Spleen (tissue), 11 donors: ENCODE data around the gene NKAIN4. TPM values are rescaled to one million over a fixed set of nuclear protein-coding genes. Genes with fewer than 3 reads are reported as not detected.

Experiments
- DNase-seq: peaks from one replicate; pipeline ENCODE4 v3.0.0-alpha.2; 2020
- H3K27ac ChIP-seq, 8 donors: fragments of 200-600 bp; sonication (generic) in 7 of 8; 1 replicate in 4 of 8; 2 replicates in 4 of 8; pipeline versions ENCODE4 v1.5.0 to v1.8.0; 2016 to 2021; ENCODE audit warnings: inconsistent platforms in 4 of 8, mild to moderate bottlenecking in 4 of 8, moderate library complexity in 1 of 8
- H3K27me3 ChIP-seq, 7 donors: fragments of 200-600 bp; sonication (generic) in 6 of 7; replicated peaks in 1 of 7; 1 replicate in 4 of 7; 2 replicates in 3 of 7; pipeline versions ENCODE4 v1.5.0 to v1.8.0; 2016 to 2021; ENCODE audit warnings: inconsistent platforms in 3 of 7, mild to moderate bottlenecking in 1 of 7
- H3K36me3 ChIP-seq, 6 donors: fragments of 200-600 bp; sonication (generic) in 5 of 6; 1 replicate in 4 of 6; 2 replicates in 2 of 6; pipeline versions ENCODE4 v1.5.0 to v1.8.0; 2016 to 2021; ENCODE audit warnings: inconsistent platforms in 2 of 6
- H3K4me1 ChIP-seq, 6 donors: fragments of 200-600 bp; sonication (generic) in 5 of 6; 1 replicate in 3 of 6; 2 replicates in 3 of 6; pipeline versions ENCODE4 v1.5.0 to v1.8.0; 2016 to 2021; ENCODE audit warnings: inconsistent platforms in 3 of 6
- H3K4me3 ChIP-seq, 8 donors: fragments of 200-600 bp; sonication (generic) in 7 of 8; 1 replicate in 4 of 8; 2 replicates in 4 of 8; pipeline versions ENCODE4 v1.5.0 to v1.8.0; 2016 to 2021; ENCODE audit warnings: inconsistent platforms in 4 of 8, mild to moderate bottlenecking in 4 of 8, moderate library complexity in 2 of 8
- H3K9me3 ChIP-seq, 8 donors: fragments of 200-600 bp; sonication (generic) in 7 of 8; 1 replicate in 4 of 8; 2 replicates in 4 of 8; pipeline versions ENCODE4 v1.5.0 to v1.8.0; 2016 to 2021; ENCODE audit warnings: inconsistent platforms in 4 of 8
- CTCF ChIP-seq, 11 experiments: fragments of 200-600 bp in 7 of 11; fragments of 450-650 bp in 4 of 11; sonication (generic) in 4 of 11; IDR thresholded peaks in 8 of 11; conservative IDR thresholded peaks in 3 of 11; 1 replicate in 7 of 11; 2 replicates in 4 of 11; pipeline versions ENCODE4 v1.4.0 to v1.8.0; 2016 to 2021; ENCODE audit warnings: antibody characterized with exemption in 11 of 11, inconsistent platforms in 4 of 11, mild to moderate bottlenecking in 1 of 11
- POLR2A ChIP-seq, 3 donors: fragments of 450-650 bp; IDR thresholded peaks; one replicate each; pipeline ENCODE4 v1.5.1; 2017; ENCODE audit warnings: antibody characterized with exemption in 3 of 3, mild to moderate bottlenecking in 1 of 3
- POLR2AphosphoS5 ChIP-seq, 3 donors: sonication (generic); formaldehyde crosslinking; IDR thresholded peaks; one replicate each; pipeline ENCODE4 v1.5.1; 2017; ENCODE audit warnings: antibody characterized with exemption in 3 of 3
- WGBS, 5 donors: extraction: QIAGEN DNeasy Blood & Tissue Kit in 3 of 5; methylation state at CpG; one replicate each; pipeline versions ENCODE4 v1.1.5 to v1.1.7; 2013 to 2018; 5-methylcytosine and 5-hydroxymethylcytosine counted together
- intact Hi-C: fragments of 100-400 bp; cut with DNase I; formaldehyde crosslinking; loops from one replicate; pipeline ENCODE4 v1.15.0; 2023; ENCODE audit warnings: low total_unique reads
- polyA plus RNA-seq, 3 donors: library from polyadenylated mRNA; stranded (reverse); fragments of 200-250 nt; gene quantifications; one replicate each; pipeline ENCODE4 v1.2.1, GENCODE V29; 2013
- total RNA-seq, 7 donors: library from RNA; depleted of rRNA in 3 of 7; stranded (reverse); fragments of >200 nt in 3 of 7; fragmentation: NEBNext Ultra II Directional in 4 of 7; extraction: Animal tissue kit (Norgen Biotek cat#: 25700) in 4 of 7; gene quantifications; one replicate each; pipeline versions ENCODE4 v1.1.0 to v1.2.1, GENCODE V29; 2016 to 2021
- donor health status: healthy with polysubstance abuse.
- donor health status: DM: no; HTN: no; CAD: no; lungs with moderate emphysema.
- donor health status: DM: no; HTN: no; CAD: no.
- donor health status: Bipolar disorder and iron deficiency.
- donor health status: healthy.
- donor health status: DM: no; HTN: no; CAD: no.
- donor health status: DM: yes; HTN: yes; CAD: no.

Gene NKAIN4
- total and polyA plus RNA-seq, 10 donors: 0.09 TPM; not detected in 9

GRCh38 chr20:63293456-63293855 is 39.2 kb upstream of the NKAIN4 start:
- Histone ChIP-seq H3K4me1 (peaks cover 0 to 27% (median 16%) of the 10 kb centered on the region in 6 donors), H3K36me3 (peaks cover 0 to 13% (median 11%) of the 10 kb centered on the region in 6 donors), H3K9me3 (no peaks in the 10 kb centered on the region), H3K27me3 (peaks cover 0 to 62% (median 44%) of the 10 kb centered on the region in 7 donors), H3K4me3 (no peak overlapping the region), H3K27ac (no peak overlapping the region)
- no peak for TF ChIP-seq POLR2A (IDR thresholded peaks at IDR 0.05)
- TF ChIP-seq POLR2AphosphoS5 (IDR thresholded peaks at IDR 0.05): no peak
- TF ChIP-seq CTCF (IDR thresholded peaks at IDR 0.05 in 8 of 11, conservative IDR thresholded peaks at IDR 0.05 in 3 of 11): no peak
- intact Hi-C loops: no loop called here
- 55 to 82% (median 72%) methylated on average over 5 to 11 of the region's 11 CpGs for WGBS, 5 donors
- DNase-seq: no peak

GRCh38 chr20:63292904-63293303 is 38.6 kb upstream of the NKAIN4 start, which contains the start of gene COL20A1:
Gene COL20A1, plus strand, starts transcription at chr20:63293186. Its CDS starts 1,922 bp downstream, at chr20:63295108.
- no peaks in the 10 kb centered on the region for H3K9me3 ChIP-seq
- peaks cover 0 to 27% (median 16%) of the 10 kb centered on the region in 6 donors for H3K4me1 ChIP-seq
- no peak within 1 kb of the TSS for H3K27ac ChIP-seq
- WGBS, 5 donors: 14 to 32% (median 17%) methylated on average over 5 to 7 of the region's 7 CpGs
- no peak within 1 kb of the TSS for H3K4me3 ChIP-seq
- TF ChIP-seq CTCF (IDR thresholded peaks at IDR 0.05 in 8 of 11, conservative IDR thresholded peaks at IDR 0.05 in 3 of 11): no peak
- TF ChIP-seq POLR2A (IDR thresholded peaks at IDR 0.05): no peak
- TF ChIP-seq POLR2AphosphoS5 (IDR thresholded peaks at IDR 0.05): no peak
- H3K36me3 ChIP-seq: peaks cover 0 to 19% (median 16%) of the 10 kb centered on the region in 6 donors
- no peak for DNase-seq
- H3K27me3 ChIP-seq: peaks cover 0 to 56% (median 38%) of the 10 kb centered on the region in 7 donors
- intact Hi-C loops: no loop called here

GRCh38 chr20:63292292-63292701 is 38.0 kb upstream of the NKAIN4 start:
- H3K27me3 ChIP-seq: peaks cover 0 to 50% (median 32%) of the 10 kb centered on the region in 7 donors
- no peak overlapping the region for H3K27ac ChIP-seq
- WGBS, 5 donors: 71 to 83% (median 81%) methylated on average over 8 to 16 of the region's 16 CpGs
- no peak overlapping the region for H3K4me3 ChIP-seq
- H3K36me3 ChIP-seq: peaks cover 0 to 25% (median 22%) of the 10 kb centered on the region in 6 donors
- DNase-seq: no peak
- H3K4me1 ChIP-seq: peaks cover 0 to 27% (median 16%) of the 10 kb centered on the region in 6 donors
- no peak for TF ChIP-seq POLR2A (IDR thresholded peaks at IDR 0.05)
- no peak for TF ChIP-seq CTCF (IDR thresholded peaks at IDR 0.05 in 8 of 11, conservative IDR thresholded peaks at IDR 0.05 in 3 of 11)
- TF ChIP-seq POLR2AphosphoS5 (IDR thresholded peaks at IDR 0.05): no peak
- intact Hi-C loops: no loop called here
- H3K9me3 ChIP-seq: no peaks in the 10 kb centered on the region

- H3K4me3 ChIP-seq: no peak overlapping the region
- no peak overlapping the region for H3K27ac ChIP-seq
- DNase-seq: no peak
- WGBS, 5 donors: 77 to 93% (median 80%) methylated on average over 5 to 10 of the region's 10 CpGs
- no peaks in the 10 kb centered on the region for H3K9me3 ChIP-seq
- H3K4me1 ChIP-seq: peaks cover 0 to 27% (median 16%) of the 10 kb centered on the region in 6 donors
- peaks cover 0 to 45% (median 27%) of the 10 kb centered on the region in 7 donors for H3K27me3 ChIP-seq
- intact Hi-C loops: no loop called here
- TF ChIP-seq POLR2A (IDR thresholded peaks at IDR 0.05) (no peak), POLR2AphosphoS5 (IDR thresholded peaks at IDR 0.05) (peak in 1 of 3 donors; percentile 36)
- H3K36me3 ChIP-seq: peaks cover 0 to 30% (median 24%) of the 10 kb centered on the region in 6 donors
These were observed 37.5 kb upstream of the NKAIN4 start for GRCh38 chr20:63291811-63292210.
